Stomach (tissue), 9 donors: ENCODE data around the gene PAFAH1B1. TPM values are rescaled to one million over a fixed set of nuclear protein-coding genes. Genes with fewer than 3 reads are reported as not detected.
A peak's percentile ranks its signal among the peaks of the same experiment; 100 is the strongest.

Experiments
- DNase-seq, 2 donors: peaks; one replicate each; pipeline versions ENCODE4 v3.0.0 to v3.0.0-alpha.2; 2013 to 2019
- H3K27ac ChIP-seq, 5 donors: fragments of 200-600 bp in 4 of 5; sonication (generic) in 4 of 5; one replicate each; pipeline ENCODE4 v1.5.1; 2013 to 2019; ENCODE audit warnings: mild to moderate bottlenecking in 1 of 5, moderate library complexity in 1 of 5
- H3K27me3 ChIP-seq, 3 donors: fragments of 200-600 bp; sonication (generic); one replicate each; pipeline ENCODE4 v1.5.1; 2017 to 2019; ENCODE audit warnings: mixed run types in 1 of 3
- H3K36me3 ChIP-seq, 4 donors: fragments of 200-600 bp; sonication (generic); 1 replicate in 3 of 4; 2 replicates in 1 of 4; pipeline ENCODE4 v1.5.1; 2016 to 2019
- H3K4me1 ChIP-seq, 4 donors: fragments of 200-600 bp; sonication (generic); one replicate each; pipeline ENCODE4 v1.5.1; 2016 to 2019
- H3K4me3 ChIP-seq, 4 donors: fragments of 200-600 bp; sonication (generic) in 3 of 4; one replicate each; pipeline ENCODE4 v1.5.1; 2016 to 2019; ENCODE audit warnings: mild to moderate bottlenecking in 1 of 4
- H3K9me3 ChIP-seq, 4 donors: fragments of 200-600 bp; sonication (generic); one replicate each; pipeline ENCODE4 v1.5.1; 2016 to 2019
- CTCF ChIP-seq, 7 experiments: fragments of 450-650 bp in 4 of 7; fragments of 200-600 bp in 3 of 7; sonication (generic) in 3 of 7; IDR thresholded peaks; one replicate each; pipeline ENCODE4 v1.5.1; 2016 to 2019; ENCODE audit warnings: antibody characterized with exemption in 7 of 7, control low read depth in 2 of 7, mild to moderate bottlenecking in 1 of 7
- EP300 ChIP-seq: sonication (generic); formaldehyde crosslinking; IDR thresholded peaks from one replicate; pipeline ENCODE4 v1.6.1; 2017; ENCODE audit warnings: antibody characterized with exemption
- POLR2A ChIP-seq, 4 donors: fragments of 450-650 bp; IDR thresholded peaks; one replicate each; pipeline ENCODE4 v1.6.1; 2016; ENCODE audit warnings: antibody characterized with exemption in 4 of 4, control low read depth in 2 of 4, mild to moderate bottlenecking in 1 of 4, moderate library complexity in 1 of 4
- POLR2AphosphoS5 ChIP-seq, 3 donors: sonication (generic); formaldehyde crosslinking; IDR thresholded peaks; one replicate each; pipeline ENCODE4 v1.6.1; 2016; ENCODE audit warnings: antibody characterized with exemption in 3 of 3
- WGBS, 5 donors: extraction: QIAGEN DNeasy Blood & Tissue Kit in 3 of 5; methylation state at CpG; one replicate each; pipeline versions ENCODE4 v1.1.5 to v1.1.7; 2013 to 2018; 5-methylcytosine and 5-hydroxymethylcytosine counted together
- intact Hi-C: fragments of 100-400 bp; cut with DNase I; formaldehyde crosslinking; loops from one replicate; pipeline ENCODE4 v1.15.1; 2023; ENCODE audit warnings: low total_unique reads
- polyA plus RNA-seq, 3 donors: library from polyadenylated mRNA; stranded (reverse); fragments of 200-250 nt; gene quantifications; one replicate each; pipeline ENCODE4 v1.2.3, GENCODE V29; 2013
- total RNA-seq, 5 donors: library from RNA; depleted of rRNA; stranded (reverse); fragments of >200 nt; gene quantifications; one replicate each; pipeline versions ENCODE4 v1.1.0 to v1.2.3, GENCODE V29; 2014 to 2016
- donor health status: healthy with polysubstance abuse.
- donor health status: Bipolar disorder and iron deficiency.
- donor health status: healthy.

Gene PAFAH1B1
- total and polyA plus RNA-seq, 8 donors = 22.5 to 264 (median 50.7) TPM

- intact Hi-C loops = no loop called here
- Histone ChIP-seq H3K9me3 (no peaks in the 10 kb centered on the region), H3K4me3 (peak overlapping the region; percentile 82 to 92 (median 91)), H3K4me1 (peaks cover 27 to 72% (median 66%) of the 10 kb centered on the region in 4 donors), H3K27ac (peak overlapping the region in 2 of 5 donors; percentile 99 to 100), H3K27me3 (no peaks in the 10 kb centered on the region), H3K36me3 (no peaks in the 10 kb centered on the region)
- WGBS, 5 donors = 5 to 13% (median 9%) methylated on average over 4 of the region's 4 CpGs
- peak in 1 of 2 donors; percentile 20 for DNase-seq
- TF ChIP-seq POLR2A (IDR thresholded peaks at IDR 0.05) = no peak
- TF ChIP-seq CTCF (IDR thresholded peaks at IDR 0.05) = no peak
- no peak for TF ChIP-seq EP300
- no peak for TF ChIP-seq POLR2AphosphoS5 (IDR thresholded peaks at IDR 0.05)
These were observed 2.3 kb downstream of the PAFAH1B1 start for GRCh38 chr17:2595716-2596115.

DNA sequence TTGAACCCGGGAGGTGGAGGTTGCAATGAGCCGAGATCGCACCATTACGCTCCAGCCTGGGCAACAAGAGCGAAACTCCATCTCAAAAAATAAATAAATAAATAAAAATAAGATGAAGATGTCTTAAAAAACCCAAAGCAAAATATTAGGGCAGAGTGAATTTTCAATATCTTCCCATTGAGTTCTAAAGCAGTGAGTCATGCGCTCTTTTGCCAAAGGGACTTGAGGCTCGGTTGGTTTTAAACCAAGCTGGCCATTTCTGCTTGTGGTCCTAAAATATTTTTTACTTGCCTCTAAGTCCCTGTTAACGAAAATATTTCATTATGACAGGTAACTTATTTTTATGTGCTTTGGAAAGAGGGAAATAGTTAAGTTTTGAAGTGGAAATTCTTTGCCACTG lies 4.7 kb downstream of the PAFAH1B1 start:
- Histone ChIP-seq H3K4me1 (peaks cover 50 to 86% (median 82%) of the 10 kb centered on the region in 4 donors), H3K4me3 (no peak overlapping the region), H3K9me3 (no peaks in the 10 kb centered on the region), H3K27ac (peak overlapping the region in 1 of 5 donors; percentile 37), H3K36me3 (no peaks in the 10 kb centered on the region), H3K27me3 (no peaks in the 10 kb centered on the region)
- no peak for TF ChIP-seq EP300
- TF ChIP-seq POLR2AphosphoS5 (IDR thresholded peaks at IDR 0.05) = no peak
- TF ChIP-seq POLR2A (IDR thresholded peaks at IDR 0.05) = no peak
- no peak for TF ChIP-seq CTCF (IDR thresholded peaks at IDR 0.05)
- 74 to 90% (median 86%) methylated on average over 8 of the region's 8 CpGs for WGBS, 5 donors
- intact Hi-C loops = no loop called here
- no peak for DNase-seq

- H3K4me1 ChIP-seq = peaks cover 56 to 99% (median 86%) of the 10 kb centered on the region in 4 donors
- 8 to 24% (median 12%) methylated on average over 6 of the region's 6 CpGs for WGBS, 5 donors
- H3K27ac ChIP-seq = peak overlapping the region; percentile 32 to 82 (median 58)
- TF ChIP-seq CTCF (IDR thresholded peaks at IDR 0.05) (no peak), POLR2A (IDR thresholded peaks at IDR 0.05) (no peak), EP300 (no peak), POLR2AphosphoS5 (IDR thresholded peaks at IDR 0.05) (no peak)
- no peaks in the 10 kb centered on the region for H3K9me3 ChIP-seq
- no peak overlapping the region for H3K4me3 ChIP-seq
- peaks cover 0 to 6% (median 2%) of the 10 kb centered on the region in 4 donors for H3K36me3 ChIP-seq
- no peaks in the 10 kb centered on the region for H3K27me3 ChIP-seq
- peak in 1 of 2 donors; percentile 41 for DNase-seq
- intact Hi-C loops = no loop called here
These were observed 9.2 kb downstream of the PAFAH1B1 start for GRCh38 chr17:2602597-2603017.

- no peak for DNase-seq
- no peak overlapping the region for H3K4me3 ChIP-seq
- H3K27ac ChIP-seq = peak overlapping the region in 1 of 5 donors; percentile 1
- WGBS, 5 donors = 39 to 59% (median 54%) methylated on average over 6 of the region's 6 CpGs
- H3K27me3 ChIP-seq = no peaks in the 10 kb centered on the region
- TF ChIP-seq CTCF (IDR thresholded peaks at IDR 0.05) (no peak), POLR2A (IDR thresholded peaks at IDR 0.05) (no peak), POLR2AphosphoS5 (IDR thresholded peaks at IDR 0.05) (no peak), EP300 (no peak)
- H3K4me1 ChIP-seq = peaks cover 46 to 97% (median 72%) of the 10 kb centered on the region in 4 donors
- peaks cover 0 to 6% (median 2%) of the 10 kb centered on the region in 4 donors for H3K36me3 ChIP-seq
- H3K9me3 ChIP-seq = no peaks in the 10 kb centered on the region
- intact Hi-C loops = no loop called here
These were observed 15.0 kb downstream of the PAFAH1B1 start for GRCh38 chr17:2608350-2608913.
